Measurements from ENCODE around the gene PDLIM7.
A peak's percentile ranks its signal among the peaks of the same experiment; 100 is the strongest.
"Not testable (repeated sequence)": the region's sequence is repeated elsewhere in the genome, so short reads cannot be mapped to it uniquely, and the experiment has no call there.

The PDLIM7 gene

GRCh38 chr5:177491983-177492746 lies 5.2 kb downstream of the PDLIM7 start:
- FAIRE-seq (no peak), DNase-seq (ENCODE audit: low spot score) (no peak)

GRCh38 chr5:177491429-177491945 lies 5.9 kb downstream of the PDLIM7 start:
- DNase-seq (ENCODE audit: low spot score), result peak; percentile 86
- FAIRE-seq, result no peak

GRCh38 chr5:177490992-177491391 lies 6.4 kb downstream of the PDLIM7 start:
- FAIRE-seq (no peak), DNase-seq (ENCODE audit: low spot score) (no peak)

GRCh38 chr5:177490311-177490991 lies 7.0 kb downstream of the PDLIM7 start:
- DNase-seq (ENCODE audit: low spot score) (no peak), FAIRE-seq (no peak)

- FAIRE-seq (no peak), DNase-seq (ENCODE audit: low spot score) (no peak)
Observed at GRCh38 chr5:177489119-177489716, 8.2 kb downstream of the PDLIM7 start.

- FAIRE-seq (no peak), DNase-seq (ENCODE audit: low spot score) (no peak)
Observed at GRCh38 chr5:177487975-177488374, 9.4 kb downstream of the PDLIM7 start.

- DNase-seq (ENCODE audit: low spot score), result no peak
- FAIRE-seq, result no peak
Observed at GRCh38 chr5:177487144-177487543, 10.3 kb downstream of the PDLIM7 start.

GRCh38 chr5:177486256-177486655 lies 11.1 kb downstream of the PDLIM7 start:
- FAIRE-seq (no peak), DNase-seq (ENCODE audit: low spot score) (no peak)

- DNase-seq (ENCODE audit: low spot score); FAIRE-seq: not testable (repeated sequence)
Observed at GRCh38 chr5:177485753-177486152, 11.7 kb downstream of the PDLIM7 start.

GRCh38 chr5:177484902-177485549 lies 12.4 kb downstream of the PDLIM7 start:
- FAIRE-seq (no peak), DNase-seq (ENCODE audit: low spot score) (no peak)

GRCh38 chr5:177483994-177484901 lies 13.2 kb downstream of the PDLIM7 start:
- FAIRE-seq, result no peak
- no peak for DNase-seq (ENCODE audit: low spot score)

GRCh38 chr5:177483042-177483441 lies 14.4 kb downstream of the PDLIM7 start:
- FAIRE-seq (no peak), DNase-seq (ENCODE audit: low spot score) (no peak)

- DNase-seq (ENCODE audit: low spot score), result no peak
- no peak for FAIRE-seq
Observed at GRCh38 chr5:177482359-177482795, 15.0 kb downstream of the PDLIM7 start.

- FAIRE-seq (no peak), DNase-seq (ENCODE audit: low spot score) (no peak)
Observed at GRCh38 chr5:177479774-177480173, 17.6 kb downstream of the PDLIM7 start.

GRCh38 chr5:177478711-177479646 lies 18.4 kb downstream of the PDLIM7 start:
- DNase-seq (ENCODE audit: low spot score), result no peak
- FAIRE-seq, result no peak

GRCh38 chr5:177477701-177478477 lies 19.5 kb downstream of the PDLIM7 start:
- DNase-seq (ENCODE audit: low spot score) (no peak), FAIRE-seq (no peak)

- no peak for FAIRE-seq
- no peak for DNase-seq (ENCODE audit: low spot score)
Observed at GRCh38 chr5:177476531-177477233, 20.7 kb downstream of the PDLIM7 start.
